Liver (tissue), 9 donors: ENCODE data around the gene PTPRD. TPM values are rescaled to one million over a fixed set of nuclear protein-coding genes. Genes with fewer than 3 reads are reported as not detected.

Experiments used
- DNase-seq: peaks from one replicate; pipeline ENCODE4 v3.0.0-alpha.2; 2017; ENCODE audit warnings: low spot score
- H3K27ac ChIP-seq, 2 donors: one replicate each; pipeline ENCODE4 v1.7.0; 2013; ENCODE audit warnings: inconsistent platforms in 2 of 2, low read length in 2 of 2, control low read depth in 1 of 2, low read depth in 1 of 2, mild to moderate bottlenecking in 1 of 2
- H3K27me3 ChIP-seq, 4 donors: one replicate each; pipeline versions ENCODE4 v1.6.1 to v1.7.0; 2013; ENCODE audit warnings: low read length in 3 of 4, inconsistent platforms in 1 of 4, mild to moderate bottlenecking in 1 of 4, moderate library complexity in 1 of 4; ENCODE audit not compliant: control insufficient read depth in 4 of 4, insufficient read depth in 4 of 4
- H3K36me3 ChIP-seq, 4 donors: one replicate each; pipeline versions ENCODE4 v1.6.1 to v1.7.0; 2013; ENCODE audit warnings: low read length in 3 of 4, mild to moderate bottlenecking in 3 of 4, low read depth in 1 of 4, moderate library complexity in 1 of 4; ENCODE audit not compliant: control insufficient read depth in 4 of 4, insufficient read depth in 3 of 4
- H3K4me1 ChIP-seq, 4 donors: one replicate each; pipeline versions ENCODE4 v1.6.1 to v1.7.0; 2013; ENCODE audit warnings: low read length in 3 of 4, mild to moderate bottlenecking in 3 of 4, moderate library complexity in 1 of 4; ENCODE audit not compliant: control insufficient read depth in 4 of 4, insufficient read depth in 4 of 4
- H3K4me3 ChIP-seq, 3 donors: one replicate each; pipeline versions ENCODE4 v1.6.1 to v1.7.0; 2013; ENCODE audit warnings: low read length in 3 of 3, control low read depth in 1 of 3, low read depth in 1 of 3, mild to moderate bottlenecking in 1 of 3
- H3K9ac ChIP-seq, 2 donors: one replicate each; pipeline ENCODE4 v1.7.0; 2013; ENCODE audit warnings: low read length in 2 of 2, mild to moderate bottlenecking in 2 of 2, moderate library complexity in 2 of 2, control low read depth in 1 of 2, low read depth in 1 of 2
- H3K9me3 ChIP-seq, 4 donors: one replicate each; pipeline versions ENCODE4 v1.6.1 to v1.7.0; 2013; ENCODE audit warnings: low read length in 3 of 4; ENCODE audit not compliant: control insufficient read depth in 4 of 4
- ATF3 ChIP-seq: IDR thresholded peaks from 2 replicates; pipeline ENCODE4 v1.6.1; 2016; ENCODE audit warnings: antibody characterized with exemption
- CTCF ChIP-seq: fragments of 150-350 bp; IDR thresholded peaks from 2 replicates; pipeline ENCODE4 v1.5.1; 2017; ENCODE audit warnings: improper control_type of control experiment, low read depth, low read length; ENCODE audit not compliant: missing input control
- EGR1 ChIP-seq, 2 donors: IDR thresholded peaks; 2 replicates each; pipeline ENCODE4 v1.6.1; 2016 to 2018; ENCODE audit warnings: antibody characterized with exemption in 2 of 2, low read depth in 2 of 2
- FOXA1 ChIP-seq: IDR thresholded peaks from 2 replicates; pipeline ENCODE4 v1.6.1; 2016; ENCODE audit warnings: antibody characterized with exemption
- FOXA2 ChIP-seq: IDR thresholded peaks from 2 replicates; pipeline ENCODE4 v1.6.1; 2016; ENCODE audit warnings: antibody characterized with exemption
- GABPA ChIP-seq, 2 donors: IDR thresholded peaks in 1 of 2; conservative IDR thresholded peaks in 1 of 2; 2 replicates each; pipeline ENCODE4 v1.6.1; 2016; ENCODE audit warnings: antibody characterized with exemption in 2 of 2, mild to moderate bottlenecking in 1 of 2, moderate library complexity in 1 of 2
- HNF4A ChIP-seq, 2 donors: conservative IDR thresholded peaks; 2 replicates each; pipeline ENCODE4 v1.6.1; 2016; ENCODE audit warnings: antibody characterized with exemption in 2 of 2, mild to moderate bottlenecking in 2 of 2
- HNF4G ChIP-seq: IDR thresholded peaks from 2 replicates; pipeline ENCODE4 v1.6.1; 2016; ENCODE audit warnings: antibody characterized with exemption
- JUND ChIP-seq, 2 donors: IDR thresholded peaks; 2 replicates each; pipeline ENCODE4 v1.6.1; 2016; ENCODE audit warnings: antibody characterized with exemption in 2 of 2
- MAX ChIP-seq: IDR thresholded peaks from 2 replicates; pipeline ENCODE4 v1.6.1; 2016; ENCODE audit warnings: antibody characterized with exemption
- NR2F2 ChIP-seq: IDR thresholded peaks from 2 replicates; pipeline ENCODE4 v1.6.1; 2016; ENCODE audit warnings: antibody characterized with exemption
- RAD21 ChIP-seq, 2 donors: IDR thresholded peaks; 2 replicates each; pipeline ENCODE4 v1.6.1; 2016; ENCODE audit warnings: antibody characterized with exemption in 2 of 2, mild to moderate bottlenecking in 2 of 2
- REST ChIP-seq: IDR thresholded peaks from 2 replicates; pipeline ENCODE4 v1.6.1; 2016; ENCODE audit warnings: antibody characterized with exemption, mild to moderate bottlenecking
- RXRA ChIP-seq, 2 donors: IDR thresholded peaks; 2 replicates each; pipeline ENCODE4 v1.6.1; 2017 to 2018; ENCODE audit warnings: antibody characterized with exemption in 2 of 2, mild to moderate bottlenecking in 1 of 2
- SP1 ChIP-seq: IDR thresholded peaks from 2 replicates; pipeline ENCODE4 v1.6.1; 2018; ENCODE audit warnings: antibody characterized with exemption, mild to moderate bottlenecking
- TAF1 ChIP-seq: conservative IDR thresholded peaks from 2 replicates; pipeline ENCODE4 v1.6.1; 2016; ENCODE audit warnings: antibody characterized with exemption, mild to moderate bottlenecking
- YY1 ChIP-seq: IDR thresholded peaks from 2 replicates; pipeline ENCODE4 v1.6.1; 2016; ENCODE audit warnings: antibody characterized with exemption, mild to moderate bottlenecking
- ZBTB33 ChIP-seq: IDR thresholded peaks from 2 replicates; pipeline ENCODE4 v1.6.1; 2016; ENCODE audit warnings: antibody characterized with exemption
- WGBS: extraction: QIAGEN DNeasy Blood & Tissue Kit; methylation state at CpG from one replicate; pipeline ENCODE4 v1.1.7; 2013; 5-methylcytosine and 5-hydroxymethylcytosine counted together
- polyA plus RNA-seq, 2 donors: library from polyadenylated mRNA; stranded (reverse) in 1 of 2; unstranded in 1 of 2; fragments of 200-250 nt in 1 of 2; fragments of >200 nt in 1 of 2; fragmentation: Nextera tagmentation in 1 of 2; extraction: Ambion mirVana in 1 of 2; gene quantifications; one replicate each; pipeline versions ENCODE4 v1.2.1 to v1.2.3, GENCODE V29; 2013 to 2015
- total RNA-seq, 2 donors: library from RNA; depleted of rRNA; stranded (reverse); fragments of >200 nt; gene quantifications; one replicate each; pipeline ENCODE4 v1.2.3, GENCODE V29; 2014
- donor health status: healthy.
- donor health status: healthy.
- donor health status: healthy.
- donor health status: healthy.
- donor health status: healthy.

Gene PTPRD
- total and polyA plus RNA-seq, 4 donors = 0.78 to 34.2 (median 4.7) TPM

GRCh38 chr9:9904041-9904440, 708.8 kb downstream of the PTPRD start:
- no peak for DNase-seq
- Histone ChIP-seq H3K27ac (no peak overlapping the region), H3K9me3 (no peaks in the 10 kb centered on the region), H3K27me3 (no peaks in the 10 kb centered on the region), H3K36me3 (no peaks in the 10 kb centered on the region), H3K4me1 (no peaks in the 10 kb centered on the region), H3K9ac (no peak overlapping the region), H3K4me3 (no peak overlapping the region)
- WGBS = 30% methylated on average over 3 of the region's 3 CpGs
- no peak for TF ChIP-seq RXRA (IDR thresholded peaks at IDR 0.05)
- TF ChIP-seq MAX = no peak
- no peak for TF ChIP-seq FOXA1
- no peak for TF ChIP-seq FOXA2
- TF ChIP-seq HNF4A (conservative IDR thresholded peaks at IDR 0.05) = no peak
- TF ChIP-seq RAD21 (IDR thresholded peaks at IDR 0.05) = no peak
- TF ChIP-seq ATF3 = no peak

GRCh38 chr9:9901624-9902023, 711.2 kb downstream of the PTPRD start:
- Histone ChIP-seq H3K4me1 (no peaks in the 10 kb centered on the region), H3K9me3 (no peaks in the 10 kb centered on the region), H3K9ac (no peak overlapping the region), H3K36me3 (no peaks in the 10 kb centered on the region), H3K27ac (no peak overlapping the region), H3K4me3 (no peak overlapping the region), H3K27me3 (no peaks in the 10 kb centered on the region)
- 54% methylated on average over 4 of the region's 4 CpGs for whole genome bisulfite sequencing
- no peak for DNase-seq
- TF ChIP-seq YY1 = no peak
- TF ChIP-seq NR2F2 = no peak
- TF ChIP-seq JUND (IDR thresholded peaks at IDR 0.05) = no peak
- TF ChIP-seq REST = no peak
- no peak for TF ChIP-seq GABPA (IDR thresholded peaks at IDR 0.05 in 1 of 2, conservative IDR thresholded peaks at IDR 0.05 in 1 of 2)
- TF ChIP-seq MAX = no peak
- no peak for TF ChIP-seq ATF3
- TF ChIP-seq CTCF = no peak
- TF ChIP-seq FOXA1 = no peak
- no peak for TF ChIP-seq EGR1 (IDR thresholded peaks at IDR 0.05; ENCODE audit: low read depth in 2 of 2)
- TF ChIP-seq FOXA2 = no peak
- no peak for TF ChIP-seq RAD21 (IDR thresholded peaks at IDR 0.05)
- TF ChIP-seq HNF4G = no peak
- no peak for TF ChIP-seq ZBTB33
- no peak for TF ChIP-seq RXRA (IDR thresholded peaks at IDR 0.05)
- no peak for TF ChIP-seq HNF4A (conservative IDR thresholded peaks at IDR 0.05)
- no peak for TF ChIP-seq TAF1
- TF ChIP-seq SP1 = no peak
